Aorta (tissue), 5 donors: Measurements from ENCODE around the gene C10orf71. TPM values are rescaled to one million over a fixed set of nuclear protein-coding genes. Genes with fewer than 3 reads are reported as not detected.

Experiments
- ATAC-seq: fragments of 200-7000 bp; cut with Tn5 transposase; one replicate; pipeline ENCODE4 v1.9.1; 2022; ENCODE audit warnings: moderate library complexity; ENCODE audit not compliant: low FRiP score
- DNase-seq, 2 donors: peaks; one replicate each; pipeline ENCODE4 v3.0.0-alpha.2; 2020
- H3K27ac ChIP-seq, 2 donors: one replicate each; pipeline ENCODE4 v1.5.1; 2013; ENCODE audit warnings: low read length in 2 of 2, mild to moderate bottlenecking in 2 of 2, moderate library complexity in 2 of 2, control low read depth in 1 of 2, inconsistent platforms in 1 of 2, low read depth in 1 of 2
- H3K27me3 ChIP-seq, 2 donors: one replicate each; pipeline ENCODE4 v1.6.1; 2013; ENCODE audit warnings: control low read depth in 1 of 2, low read length in 1 of 2, mild to moderate bottlenecking in 1 of 2, moderate library complexity in 1 of 2; ENCODE audit not compliant: insufficient read depth in 2 of 2, control insufficient read depth in 1 of 2
- H3K36me3 ChIP-seq, 2 donors: one replicate each; pipeline ENCODE4 v1.6.1; 2013; ENCODE audit warnings: control low read depth in 1 of 2, low read length in 1 of 2, mild to moderate bottlenecking in 1 of 2; ENCODE audit not compliant: insufficient read depth in 2 of 2, control insufficient read depth in 1 of 2
- H3K4me1 ChIP-seq, 2 donors: one replicate each; pipeline ENCODE4 v1.6.1; 2013; ENCODE audit warnings: low read length in 2 of 2, control low read depth in 1 of 2, mild to moderate bottlenecking in 1 of 2, moderate library complexity in 1 of 2; ENCODE audit not compliant: insufficient read depth in 2 of 2, control insufficient read depth in 1 of 2
- H3K4me3 ChIP-seq, 2 donors: one replicate each; pipeline ENCODE4 v1.5.1; 2013; ENCODE audit warnings: low read length in 2 of 2, control low read depth in 1 of 2, mild to moderate bottlenecking in 1 of 2
- H3K9me3 ChIP-seq: one replicate; pipeline ENCODE4 v1.6.1; 2013; ENCODE audit warnings: mild to moderate bottlenecking, low read length; ENCODE audit not compliant: control insufficient read depth
- WGBS, 2 donors: extraction: QIAGEN DNeasy Blood & Tissue Kit; methylation state at CpG; one replicate each; pipeline ENCODE4 v1.1.7; 2013; 5-methylcytosine and 5-hydroxymethylcytosine counted together
- intact Hi-C, 2 donors: fragments of 100-400 bp; cut with DNase I; formaldehyde crosslinking; loops; one replicate each; pipeline versions ENCODE4 v1.14.2 to v1.15.0; 2022
- polyA plus RNA-seq, 2 donors: library from polyadenylated mRNA; stranded (reverse); fragments of 200-250 nt; gene quantifications; one replicate each; pipeline ENCODE4 v1.2.3, GENCODE V29; 2013
- total RNA-seq, 2 donors: library from RNA; stranded (reverse); fragmentation: NEBNext Ultra II Directional; extraction: Animal tissue kit (Norgen Biotek cat#: 25700); gene quantifications; one replicate each; pipeline ENCODE4 v1.2.1, GENCODE V29; 2021
- donor health status: healthy with polysubstance abuse.
- donor health status: Bipolar disorder and iron deficiency.
- donor health status: DM: no; HTN: no; CAD: no.
- donor health status: DM: no; HTN: no; CAD: no.
- donor health status: DM: yes; HTN: yes; CAD: no.

Gene C10orf71
- total and polyA plus RNA-seq, 4 donors: 0.09 to 0.13 (median 0.13) TPM; not detected in 1

DNA sequence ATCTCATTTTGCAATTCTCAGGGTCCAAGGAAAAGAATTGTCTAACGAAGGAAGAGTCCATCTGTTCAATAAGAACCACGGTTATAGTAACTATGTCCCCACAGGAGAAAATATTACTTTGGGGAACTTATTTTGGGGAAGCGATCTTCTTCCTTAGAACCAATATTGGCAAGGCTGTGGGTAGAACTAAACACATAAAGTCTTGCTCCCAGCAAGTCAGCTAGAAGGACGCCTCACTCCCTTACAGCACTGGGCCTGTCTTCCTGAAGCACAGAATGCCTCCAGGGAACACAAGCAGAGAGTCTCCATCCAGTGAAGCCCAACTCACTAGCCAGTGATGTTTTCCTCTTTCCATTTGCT lies 30.2 kb downstream of the C10orf71 start:
- Histone ChIP-seq H3K4me3 (no peak overlapping the region), H3K27me3 (no peaks in the 10 kb centered on the region), H3K4me1 (no peaks in the 10 kb centered on the region), H3K27ac (no peak overlapping the region), H3K36me3 (no peaks in the 10 kb centered on the region), H3K9me3 (no peaks in the 10 kb centered on the region)
- 87 to 88% methylated on average over 4 of the region's 4 CpGs for WGBS, 2 donors
- DNase-seq (no peak), ATAC-seq (no peak)
- intact Hi-C loops: no loop called here

DNA sequence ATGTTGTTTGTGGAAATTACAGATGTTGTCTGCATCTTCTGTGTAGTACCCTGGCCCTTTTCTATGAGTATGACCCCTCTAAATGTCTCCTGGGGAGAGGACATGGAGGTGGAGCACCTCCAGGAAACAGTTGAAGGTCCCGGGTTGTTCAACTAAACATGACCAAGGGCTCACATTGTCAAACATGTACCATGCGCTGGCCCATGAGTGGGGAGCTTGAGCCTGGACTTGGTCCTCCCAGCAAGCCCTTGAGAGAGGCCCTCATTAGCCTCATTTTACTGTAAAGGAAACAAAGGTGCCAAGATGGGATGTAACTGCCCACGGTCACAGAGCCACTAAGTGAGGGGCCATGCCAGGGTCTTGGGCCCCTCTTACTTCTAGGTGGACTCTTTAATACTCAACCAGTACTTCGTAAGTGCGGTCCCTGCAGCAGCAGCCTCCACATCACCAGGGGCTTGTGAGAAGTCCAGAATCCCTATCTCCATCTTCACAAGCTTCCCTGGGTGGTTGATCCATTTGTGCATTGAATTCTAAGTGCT lies 31.2 kb downstream of the C10orf71 start:
- DNase-seq (no peak), ATAC-seq (no peak)
- Histone ChIP-seq H3K4me3 (no peak overlapping the region), H3K27me3 (no peaks in the 10 kb centered on the region), H3K36me3 (no peaks in the 10 kb centered on the region), H3K4me1 (no peaks in the 10 kb centered on the region), H3K27ac (no peak overlapping the region), H3K9me3 (no peaks in the 10 kb centered on the region)
- 88 to 92% methylated on average over 5 of the region's 5 CpGs for WGBS, 2 donors
- intact Hi-C loops: no loop called here

DNA sequence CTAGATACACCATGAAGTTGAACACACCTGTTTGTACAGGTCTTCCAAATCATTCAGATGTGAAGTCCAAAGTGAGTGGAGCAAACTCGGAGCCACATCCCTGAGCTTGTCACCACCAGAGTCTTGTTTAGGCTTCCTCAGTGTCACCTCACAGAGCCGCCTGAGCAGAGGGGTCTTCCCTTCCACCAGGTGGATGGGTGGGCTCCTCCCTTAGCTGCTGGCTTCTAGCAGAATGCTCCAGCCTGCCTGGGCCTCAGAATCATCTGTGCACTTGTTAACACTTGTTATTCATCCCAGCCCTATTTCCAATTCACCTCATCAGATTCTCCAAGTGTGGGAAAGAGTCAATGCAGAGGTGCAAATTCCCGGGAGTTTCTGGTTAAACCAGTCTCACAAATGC lies 32.5 kb downstream of the C10orf71 start:
- no peak for DNase-seq
- Histone ChIP-seq H3K4me3 (no peak overlapping the region), H3K27me3 (no peaks in the 10 kb centered on the region), H3K4me1 (no peaks in the 10 kb centered on the region), H3K36me3 (no peaks in the 10 kb centered on the region), H3K9me3 (no peaks in the 10 kb centered on the region), H3K27ac (no peak overlapping the region)
- ATAC-seq: no peak
- WGBS, 2 donors: 82 to 89% methylated on average over 3 of the region's 3 CpGs
- intact Hi-C loops: no loop called here

DNA sequence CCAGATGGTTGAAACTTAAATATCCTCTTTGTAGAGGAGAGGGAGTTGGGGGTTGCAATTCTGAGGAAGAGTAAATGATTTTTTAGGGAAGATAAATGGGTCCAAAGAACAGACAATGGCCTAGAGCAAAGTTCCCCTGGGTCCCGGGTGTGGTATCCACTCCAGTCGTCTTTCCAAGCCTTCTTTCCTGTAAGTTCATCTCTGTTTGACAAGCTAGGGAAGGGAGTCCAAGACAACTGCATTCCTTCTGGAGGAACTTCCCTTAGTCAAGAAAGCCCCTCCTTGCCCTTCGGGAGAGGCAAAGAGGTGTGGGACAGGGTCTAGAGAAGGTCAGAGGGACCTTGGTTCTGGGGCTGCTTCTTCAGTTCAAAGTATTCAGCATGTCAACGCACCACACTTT lies 33.4 kb downstream of the C10orf71 start:
- H3K4me3 ChIP-seq: no peak overlapping the region
- ATAC-seq (no peak), DNase-seq (no peak)
- no peaks in the 10 kb centered on the region for H3K4me1 ChIP-seq
- intact Hi-C loops: no loop called here
- no peaks in the 10 kb centered on the region for H3K27me3 ChIP-seq
- no peaks in the 10 kb centered on the region for H3K36me3 ChIP-seq
- no peak overlapping the region for H3K27ac ChIP-seq
- WGBS, 2 donors: 81% methylated on average over 4 of the region's 4 CpGs
- no peaks in the 10 kb centered on the region for H3K9me3 ChIP-seq

- Histone ChIP-seq H3K4me3 (no peak overlapping the region), H3K27ac (no peak overlapping the region), H3K9me3 (no peaks in the 10 kb centered on the region), H3K36me3 (no peaks in the 10 kb centered on the region), H3K4me1 (no peaks in the 10 kb centered on the region), H3K27me3 (no peaks in the 10 kb centered on the region)
- WGBS, 2 donors: 80 to 85% methylated on average over 6 of the region's 6 CpGs
- DNase-seq: no peak
- intact Hi-C loops: no loop called here
- ATAC-seq: no peak
These were observed 33.8 kb downstream of the C10orf71 start for GRCh38 chr10:49332768-49333167.

DNA sequence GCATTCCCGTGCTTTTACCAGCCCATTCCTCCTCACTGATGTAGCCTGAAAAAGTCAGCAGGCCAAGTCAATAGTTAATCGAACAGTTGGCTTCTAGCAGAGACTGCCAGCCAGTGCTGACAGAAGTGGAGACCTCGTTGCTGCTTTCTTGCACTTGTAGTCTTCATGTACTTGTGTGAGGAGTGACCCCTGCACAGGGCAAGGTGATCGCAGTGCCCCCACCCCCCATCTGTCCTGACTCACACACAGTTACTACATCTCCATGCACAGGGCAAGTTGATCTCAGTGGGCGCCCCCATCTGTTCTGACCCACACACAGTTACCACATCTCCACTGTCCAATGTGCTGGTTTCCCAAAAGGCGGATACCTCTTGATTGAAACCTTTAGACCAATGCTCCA lies 34.2 kb downstream of the C10orf71 start:
- H3K4me1 ChIP-seq: no peaks in the 10 kb centered on the region
- ATAC-seq: no peak
- no peaks in the 10 kb centered on the region for H3K36me3 ChIP-seq
- intact Hi-C loops: no loop called here
- H3K9me3 ChIP-seq: no peaks in the 10 kb centered on the region
- no peak overlapping the region for H3K4me3 ChIP-seq
- WGBS, 2 donors: 75 to 84% methylated on average over 6 of the region's 6 CpGs
- no peaks in the 10 kb centered on the region for H3K27me3 ChIP-seq
- DNase-seq: no peak
- no peak overlapping the region for H3K27ac ChIP-seq

GRCh38 chr10:49334964-49335363 lies 36.0 kb downstream of the C10orf71 start:
- Histone ChIP-seq H3K4me3 (no peak overlapping the region), H3K4me1 (no peaks in the 10 kb centered on the region), H3K27ac (no peak overlapping the region), H3K36me3 (no peaks in the 10 kb centered on the region), H3K27me3 (no peaks in the 10 kb centered on the region), H3K9me3 (no peaks in the 10 kb centered on the region)
- intact Hi-C loops: no loop called here
- ATAC-seq (no peak), DNase-seq (no peak)

DNA sequence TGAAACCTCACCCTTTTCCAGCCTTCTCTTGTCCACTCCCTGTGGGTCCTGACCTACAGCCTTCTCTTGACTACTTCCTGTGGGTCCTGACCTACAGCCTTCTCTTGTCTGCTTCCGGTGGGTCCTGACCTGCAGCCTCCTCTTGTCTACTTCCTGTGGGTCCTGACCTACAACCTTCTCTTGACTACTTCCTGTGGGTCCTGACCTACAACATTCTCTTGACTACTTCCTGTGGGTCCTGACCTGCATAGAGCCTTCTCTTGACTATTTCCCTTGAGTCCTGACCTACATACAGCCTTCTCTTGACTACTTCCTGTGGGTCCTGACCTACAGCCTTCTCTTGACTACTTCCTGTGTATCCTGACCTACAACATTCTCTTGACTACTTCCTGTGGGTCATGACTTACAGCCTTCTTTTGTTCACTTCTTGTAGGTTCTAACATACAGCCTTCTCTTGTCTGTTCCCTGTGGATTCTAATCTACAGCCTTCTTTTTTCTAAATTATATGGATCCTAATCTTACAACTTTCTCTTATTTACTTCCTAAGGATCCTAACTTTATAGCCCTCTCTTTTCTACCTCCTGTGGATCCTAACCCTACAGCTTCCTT lies 36.5 kb downstream of the C10orf71 start:
- no peaks in the 10 kb centered on the region for H3K9me3 ChIP-seq
- 78 to 90% methylated on average over 1 of the region's 1 CpG for WGBS, 2 donors
- no peak overlapping the region for H3K4me3 ChIP-seq
- H3K4me1 ChIP-seq: no peaks in the 10 kb centered on the region
- intact Hi-C loops: no loop called here
- H3K27me3 ChIP-seq: no peaks in the 10 kb centered on the region
- DNase-seq (no peak), ATAC-seq (no peak)
- no peaks in the 10 kb centered on the region for H3K36me3 ChIP-seq
- no peak overlapping the region for H3K27ac ChIP-seq

- Histone ChIP-seq H3K36me3 (no peaks in the 10 kb centered on the region), H3K27ac (no peak overlapping the region), H3K27me3 (no peaks in the 10 kb centered on the region), H3K4me3 (no peak overlapping the region), H3K4me1 (no peaks in the 10 kb centered on the region), H3K9me3 (peaks cover 1% of the 10 kb centered on the region)
- 81 to 86% methylated on average over 1 of the region's 1 CpG for WGBS, 2 donors
- intact Hi-C loops: no loop called here
- no peak for DNase-seq
- no peak for ATAC-seq
These were observed 39.6 kb downstream of the C10orf71 start for GRCh38 chr10:49338604-49339003.
